Testis (tissue), 3 donors: ENCODE data around the gene DIDO1. TPM values are rescaled to one million over a fixed set of nuclear protein-coding genes. Genes with fewer than 3 reads are reported as not detected.

ENCODE experiments used
- DNase-seq: peaks from one replicate; pipeline ENCODE4 v3.0.0-alpha.2; 2019
- H3K27ac ChIP-seq, 2 donors: fragments of 200-600 bp; sonication (generic); one replicate each; pipeline ENCODE4 v1.5.1; 2019
- H3K27me3 ChIP-seq: fragments of 200-600 bp; sonication (generic); one replicate; pipeline ENCODE4 v1.5.1; 2019
- H3K36me3 ChIP-seq: fragments of 200-600 bp; sonication (generic); one replicate; pipeline ENCODE4 v1.5.1; 2017; ENCODE audit warnings: low read depth; ENCODE audit errors: missing control alignments
- H3K4me1 ChIP-seq: fragments of 200-600 bp; sonication (generic); one replicate; pipeline ENCODE4 v1.5.1; 2019
- H3K4me3 ChIP-seq, 2 donors: fragments of 200-600 bp; sonication (generic); one replicate each; pipeline ENCODE4 v1.5.1; 2017 to 2019
- H3K9me3 ChIP-seq: fragments of 200-600 bp; sonication (generic); one replicate; pipeline ENCODE4 v1.5.1; 2017
- POLR2A ChIP-seq: fragments of 450-650 bp; IDR thresholded peaks from one replicate; pipeline ENCODE4 v1.6.1; 2017; ENCODE audit warnings: antibody characterized with exemption, mild to moderate bottlenecking, moderate library complexity
- WGBS, 2 donors: methylation state at CpG; one replicate each; pipeline ENCODE4 v1.1.5; 2018; 5-methylcytosine and 5-hydroxymethylcytosine counted together
- intact Hi-C: fragments of 100-400 bp; cut with DNase I; formaldehyde crosslinking; loops from one replicate; pipeline ENCODE4 v1.15.1; 2023; ENCODE audit warnings: low total_unique reads
- polyA plus RNA-seq: library from polyadenylated mRNA; stranded (reverse); fragments of 350-450 nt; fragmentation: Illumina TruSeq; extraction: RNeasy Lipid Tissue Mini Kit (QIAGEN cat#74804); gene quantifications from one replicate; pipeline ENCODE4 v1.2.3, GENCODE V29; 2014; ENCODE audit warnings: low read depth, low replicate concordance; ENCODE audit not compliant: insufficient read depth
- total RNA-seq, 2 donors: library from RNA; depleted of rRNA; stranded (reverse); fragments of >200 nt; gene quantifications; one replicate each; pipeline ENCODE4 v1.2.3, GENCODE V29; 2016
- TF ChIP-seq, protein P1 (sequence below), 3 experiments: fragments of 450-650 bp in 2 of 3; fragments of 200-600 bp in 1 of 3; sonication (generic) in 1 of 3; IDR thresholded peaks; one replicate each; pipeline ENCODE4 v1.5.1; 2016 to 2019; ENCODE audit warnings: antibody characterized with exemption in 3 of 3, mild to moderate bottlenecking in 2 of 3, moderate library complexity in 1 of 3

The DIDO1 gene
- total and polyA plus RNA-seq, 3 donors from 2014 or later, result 50.5 to 99.7 (median 98.6) TPM

DNA sequence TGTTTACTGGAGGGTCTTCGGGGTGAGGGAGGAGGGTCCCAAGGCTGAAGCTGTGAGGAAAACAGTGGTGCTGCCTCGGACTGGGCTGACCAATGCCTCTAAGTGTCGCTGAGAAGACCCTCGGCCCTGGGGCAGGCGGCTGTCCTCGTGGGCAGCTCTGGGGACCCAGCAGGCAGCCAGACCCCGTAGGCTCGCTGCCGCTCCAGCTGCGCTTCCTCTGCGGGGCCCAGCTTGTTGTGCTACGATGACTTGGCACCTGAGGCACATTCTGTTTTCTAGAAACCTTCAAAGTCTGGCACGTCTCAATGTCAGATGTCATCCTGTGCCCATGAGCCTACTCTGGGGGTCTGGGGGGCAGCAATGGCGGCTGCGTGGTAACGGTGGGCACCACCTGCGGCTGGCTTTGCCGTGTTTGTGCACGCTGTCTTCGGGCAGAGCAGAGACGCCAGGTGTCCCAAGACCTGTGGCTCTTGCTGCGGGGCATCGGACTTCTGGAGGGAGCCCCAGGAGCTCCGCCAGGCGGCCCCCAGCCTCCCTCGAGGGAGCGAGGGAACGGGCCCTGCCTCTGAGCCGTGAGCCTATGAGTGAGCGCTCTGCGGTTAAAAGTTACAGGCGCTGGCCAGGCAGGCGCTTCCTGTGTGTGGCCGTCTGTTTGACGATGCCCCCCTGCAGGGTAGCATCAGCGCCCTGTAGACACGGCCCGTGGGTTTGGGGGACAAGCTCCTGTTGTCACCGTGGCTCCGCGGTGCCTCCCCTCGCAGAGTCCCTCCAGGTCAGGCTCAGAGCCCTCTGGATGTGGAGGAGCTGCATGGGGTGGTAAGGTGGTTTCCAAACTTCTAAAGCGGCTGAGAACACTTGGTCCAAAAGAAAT is 33.0 kb upstream of the DIDO1 start:
- H3K4me1 ChIP-seq, result peaks cover 9% of the 10 kb centered on the region
- H3K36me3 ChIP-seq, result no peaks in the 10 kb centered on the region
- no peak for TF ChIP-seq POLR2A
- TF ChIP-seq, protein P1, sequence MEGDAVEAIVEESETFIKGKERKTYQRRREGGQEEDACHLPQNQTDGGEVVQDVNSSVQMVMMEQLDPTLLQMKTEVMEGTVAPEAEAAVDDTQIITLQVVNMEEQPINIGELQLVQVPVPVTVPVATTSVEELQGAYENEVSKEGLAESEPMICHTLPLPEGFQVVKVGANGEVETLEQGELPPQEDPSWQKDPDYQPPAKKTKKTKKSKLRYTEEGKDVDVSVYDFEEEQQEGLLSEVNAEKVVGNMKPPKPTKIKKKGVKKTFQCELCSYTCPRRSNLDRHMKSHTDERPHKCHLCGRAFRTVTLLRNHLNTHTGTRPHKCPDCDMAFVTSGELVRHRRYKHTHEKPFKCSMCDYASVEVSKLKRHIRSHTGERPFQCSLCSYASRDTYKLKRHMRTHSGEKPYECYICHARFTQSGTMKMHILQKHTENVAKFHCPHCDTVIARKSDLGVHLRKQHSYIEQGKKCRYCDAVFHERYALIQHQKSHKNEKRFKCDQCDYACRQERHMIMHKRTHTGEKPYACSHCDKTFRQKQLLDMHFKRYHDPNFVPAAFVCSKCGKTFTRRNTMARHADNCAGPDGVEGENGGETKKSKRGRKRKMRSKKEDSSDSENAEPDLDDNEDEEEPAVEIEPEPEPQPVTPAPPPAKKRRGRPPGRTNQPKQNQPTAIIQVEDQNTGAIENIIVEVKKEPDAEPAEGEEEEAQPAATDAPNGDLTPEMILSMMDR (IDR thresholded peaks at IDR 0.05), result no peak
- no peak overlapping the region for H3K27ac ChIP-seq
- H3K27me3 ChIP-seq, result no peaks in the 10 kb centered on the region
- 68 to 71% methylated on average over 8 to 43 of the region's 43 CpGs for WGBS, 2 donors
- intact Hi-C loops, result no loop called here
- H3K4me3 ChIP-seq, result no peak overlapping the region
- DNase-seq, result no peak
- H3K9me3 ChIP-seq, result no peaks in the 10 kb centered on the region

DNA sequence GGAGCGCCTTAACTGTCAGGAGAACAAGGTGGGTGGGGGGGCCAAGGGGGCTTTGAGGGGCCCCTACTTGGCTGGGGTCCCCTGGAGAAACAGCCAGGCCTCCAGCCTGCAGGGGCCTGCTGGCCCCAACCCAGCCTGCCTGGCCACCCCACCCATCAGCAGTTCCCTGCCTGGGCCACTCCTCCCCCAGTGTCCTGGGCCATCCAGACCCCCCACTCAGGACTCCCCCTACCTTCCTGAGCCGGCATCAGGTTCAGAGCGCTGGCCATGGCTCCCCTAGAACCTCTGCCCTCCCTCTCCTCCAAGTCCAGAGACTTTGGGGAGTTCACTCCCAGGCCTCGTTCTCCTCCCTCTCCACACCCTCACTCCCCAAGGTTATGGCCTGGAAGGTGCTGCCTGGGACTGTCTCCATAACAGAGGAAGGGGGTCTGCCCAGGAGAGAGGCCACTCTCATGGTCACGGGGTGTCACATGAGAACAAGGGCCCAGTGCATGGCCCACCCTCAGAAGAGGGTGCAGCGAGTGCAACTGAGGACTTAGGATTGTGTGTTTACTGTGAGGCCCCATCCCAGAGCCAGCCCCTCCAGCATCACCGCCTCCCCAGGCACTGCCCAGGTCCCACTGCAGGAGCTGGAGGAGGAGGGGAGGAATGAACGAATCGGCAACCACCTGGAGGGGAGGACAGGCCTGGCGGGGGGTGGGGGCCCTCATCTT is 32.2 kb upstream of the DIDO1 start:
- no peak overlapping the region for H3K4me3 ChIP-seq
- H3K4me1 ChIP-seq, result peaks cover 15% of the 10 kb centered on the region
- no peak for TF ChIP-seq POLR2A
- TF ChIP-seq, protein P1 (IDR thresholded peaks at IDR 0.05), result no peak
- no peaks in the 10 kb centered on the region for H3K36me3 ChIP-seq
- DNase-seq, result no peak
- H3K27me3 ChIP-seq, result no peaks in the 10 kb centered on the region
- no peaks in the 10 kb centered on the region for H3K9me3 ChIP-seq
- 69 to 70% methylated on average over 5 to 10 of the region's 10 CpGs for WGBS, 2 donors
- no peak overlapping the region for H3K27ac ChIP-seq
- intact Hi-C loops, result no loop called here

DNA sequence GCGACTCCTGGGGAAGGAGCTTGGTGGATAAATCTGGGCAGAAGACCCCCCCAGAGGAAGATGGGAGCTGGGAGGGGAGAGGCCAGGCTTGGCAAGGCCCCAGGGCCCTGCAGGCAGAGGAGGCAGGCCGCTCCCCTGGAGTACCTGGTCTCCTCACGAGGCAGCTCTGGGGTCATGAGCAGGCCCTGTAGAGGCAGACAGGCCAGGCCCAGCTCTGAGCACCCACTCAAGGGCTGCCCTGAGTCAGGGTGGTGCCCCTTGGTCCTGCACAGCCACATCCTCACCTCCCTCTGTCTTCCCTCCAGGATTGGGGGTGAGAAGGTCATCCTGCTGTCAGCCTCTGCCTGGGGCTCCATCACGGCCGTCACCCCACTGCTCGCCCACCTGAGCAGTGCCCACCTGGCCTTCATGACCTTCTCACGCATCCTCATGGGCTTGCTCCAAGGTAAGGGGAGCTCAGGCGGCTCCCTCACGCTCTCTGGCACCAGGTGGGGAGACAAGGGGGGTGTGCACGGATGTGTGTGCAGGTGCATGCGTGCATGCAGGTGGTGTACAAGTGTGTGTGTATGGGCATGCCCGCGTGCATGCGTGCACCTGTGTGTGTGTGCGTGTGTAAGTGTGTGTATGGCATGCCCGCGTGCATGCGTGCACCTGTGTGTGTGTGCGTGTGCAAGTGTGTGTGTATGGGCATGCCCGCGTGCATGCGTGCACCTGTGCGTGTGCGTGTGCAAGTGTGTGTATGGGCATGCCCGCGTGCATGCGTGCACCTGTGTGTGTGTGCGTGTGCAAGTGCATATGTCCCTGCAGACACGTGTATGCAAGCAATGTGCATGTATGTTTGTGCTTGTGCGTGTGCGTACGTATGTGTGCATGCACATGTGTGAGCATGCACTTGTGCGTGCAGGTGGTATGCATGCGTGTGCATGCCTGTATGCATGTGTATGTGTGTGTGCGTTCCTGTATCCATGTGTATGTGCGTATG is 31.1 kb upstream of the DIDO1 start:
- no peak overlapping the region for H3K27ac ChIP-seq
- TF ChIP-seq, protein P1 (IDR thresholded peaks at IDR 0.05), result no peak
- no peak for TF ChIP-seq POLR2A
- H3K4me3 ChIP-seq, result no peak overlapping the region
- no peak for DNase-seq
- intact Hi-C loops, result no loop called here
- H3K27me3 ChIP-seq, result no peaks in the 10 kb centered on the region
- H3K4me1 ChIP-seq, result peaks cover 26% of the 10 kb centered on the region
- 84 to 88% methylated on average over 24 to 36 of the region's 36 CpGs for WGBS, 2 donors
- no peaks in the 10 kb centered on the region for H3K36me3 ChIP-seq
- H3K9me3 ChIP-seq, result no peaks in the 10 kb centered on the region

DNA sequence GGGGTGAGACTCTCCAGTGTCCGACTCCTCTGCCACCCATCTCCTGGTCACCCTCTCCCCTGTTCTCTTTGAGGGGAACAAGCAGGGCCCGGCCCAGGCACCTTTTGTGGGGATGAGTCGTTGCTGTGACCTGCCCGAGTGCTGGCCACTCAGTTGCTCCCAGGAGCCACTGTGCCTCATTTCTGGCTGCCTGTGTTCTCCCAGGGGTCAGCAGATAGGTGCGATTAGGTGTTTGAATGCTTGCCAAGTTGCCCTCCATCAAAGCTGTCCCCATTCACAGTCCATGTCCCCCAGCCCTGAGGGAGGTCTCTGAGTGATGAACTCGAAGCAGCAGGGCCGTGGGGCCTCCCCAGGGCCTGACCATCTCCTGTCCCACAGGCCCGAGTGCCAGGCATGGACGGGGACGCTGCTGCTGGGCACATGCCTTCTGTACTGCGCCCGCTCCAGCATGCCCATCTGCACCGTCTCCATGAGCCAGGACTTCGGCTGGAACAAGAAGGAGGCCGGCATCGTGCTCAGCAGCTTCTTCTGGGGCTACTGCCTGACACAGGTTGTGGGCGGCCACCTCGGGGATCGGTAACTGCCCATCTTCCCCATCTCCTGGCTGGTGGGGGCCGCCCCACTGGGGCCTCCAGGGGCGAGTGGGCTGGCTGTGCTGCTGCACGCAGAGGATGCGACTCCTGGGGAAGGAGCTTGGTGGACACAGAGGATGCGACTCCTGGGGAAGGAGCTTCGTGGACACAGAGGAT is 30.3 kb upstream of the DIDO1 start:
- TF ChIP-seq, protein P1 (IDR thresholded peaks at IDR 0.05), result no peak
- no peak for TF ChIP-seq POLR2A
- WGBS, 2 donors, result 91 to 95% methylated on average over 24 to 25 of the region's 25 CpGs

More for the DNA sequence above, 30.3 kb upstream of the DIDO1 start:
- DNase-seq, result no peak
- intact Hi-C loops, result no loop called here
- peaks cover 30% of the 10 kb centered on the region for H3K4me1 ChIP-seq
- H3K27me3 ChIP-seq, result no peaks in the 10 kb centered on the region
- no peaks in the 10 kb centered on the region for H3K9me3 ChIP-seq
- H3K36me3 ChIP-seq, result no peaks in the 10 kb centered on the region
- no peak overlapping the region for H3K27ac ChIP-seq
- no peak overlapping the region for H3K4me3 ChIP-seq
